ENCODE data around the gene CD46.
A peak's percentile ranks its signal among the peaks of the same experiment; 100 is the strongest.
"Not testable (repeated sequence)": the region's sequence is repeated elsewhere in the genome, so short reads cannot be mapped to it uniquely, and the experiment has no call there.

The CD46 gene

GRCh38 chr1:207751463-207751789 is 428 bp upstream of the CD46 start:
- not testable (repeated sequence) for DNase-seq

GRCh38 chr1:207752456-207752998 is 673 bp downstream of the CD46 start:
- peak; percentile 10 for DNase-seq

GRCh38 chr1:207753611-207754010 is 1.8 kb downstream of the CD46 start:
- no peak for DNase-seq

DNA sequence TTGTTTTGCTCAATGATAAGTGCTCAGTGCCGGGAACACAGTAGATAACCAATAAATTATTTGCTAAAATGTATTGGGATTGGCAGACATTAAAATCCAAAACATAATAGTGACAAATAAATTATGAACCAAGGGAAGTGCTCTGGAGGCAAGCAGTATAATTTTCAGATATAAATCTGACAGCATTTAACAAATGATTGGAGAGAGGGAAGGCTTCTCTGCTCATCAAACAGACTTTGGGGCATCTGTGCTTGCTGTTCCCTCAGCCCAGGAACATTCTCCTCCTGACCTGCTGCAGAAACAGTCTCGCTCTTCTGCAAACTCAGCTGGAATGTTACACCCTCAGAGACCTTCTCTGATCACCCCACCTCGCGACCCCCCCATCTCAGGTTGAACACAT is 2.2 kb downstream of the CD46 start:
- DNase-seq, result no peak

DNA sequence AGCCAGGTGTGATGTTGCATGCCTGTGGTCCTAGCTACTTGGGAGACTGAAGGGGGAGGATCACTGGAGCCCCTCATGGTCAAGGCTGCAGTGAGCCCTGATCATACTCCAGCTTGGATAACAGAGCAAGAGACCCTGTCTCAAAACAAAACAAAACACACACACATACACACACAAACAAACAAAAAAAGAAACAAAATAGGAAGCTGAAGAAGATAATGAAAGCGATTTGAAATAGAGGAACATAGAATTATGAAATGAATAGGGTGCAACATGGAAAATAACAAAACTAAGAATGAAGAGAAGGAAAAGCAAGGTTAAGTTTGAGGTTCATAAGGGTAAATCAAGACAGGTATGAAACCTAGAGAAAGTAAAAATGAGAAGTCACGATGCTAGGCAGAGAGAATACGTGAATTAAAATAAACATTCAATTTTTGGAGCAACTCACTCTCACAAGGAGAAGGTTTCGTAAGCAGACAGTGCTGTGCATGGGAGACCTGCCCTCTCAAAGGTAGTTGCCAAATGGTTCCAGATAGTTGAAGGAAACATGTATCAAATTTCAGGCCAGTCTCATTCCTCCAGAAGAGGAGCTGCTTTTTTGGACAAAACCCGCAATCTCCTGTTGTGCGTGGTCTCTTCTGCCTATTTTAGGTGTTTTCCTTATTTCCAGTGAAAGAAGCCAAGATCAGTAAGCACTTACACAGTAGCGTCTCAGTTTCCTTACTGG is 3.3 kb downstream of the CD46 start:
- DNase-seq, result peak; percentile 2

- DNase-seq, result no peak
Measured at GRCh38 chr1:207755846-207756693, 4.2 kb downstream of the CD46 start.

GRCh38 chr1:207762622-207763021 is 10.8 kb downstream of the CD46 start:
- DNase-seq, result no peak

DNA sequence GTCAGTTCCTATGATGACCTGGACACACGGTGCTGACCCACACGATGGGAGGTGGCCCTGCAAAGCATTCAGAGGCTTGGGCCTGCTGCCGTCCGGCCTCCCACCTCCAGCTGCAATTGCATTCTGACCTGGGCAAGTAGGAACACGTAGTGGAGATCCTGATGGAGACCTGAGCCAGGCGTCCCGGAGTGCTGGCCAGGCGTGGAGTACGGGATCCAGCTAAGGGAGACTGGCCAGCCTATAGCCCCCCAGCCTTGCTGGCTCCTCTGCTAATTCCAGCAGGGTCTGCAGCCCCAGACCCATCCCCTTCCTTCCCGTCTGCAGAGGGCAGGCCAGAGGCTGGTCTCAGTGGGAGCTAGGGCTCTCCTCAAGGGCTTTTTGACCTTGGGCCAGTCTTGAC is 11.2 kb downstream of the CD46 start:
- no peak for DNase-seq

- no peak for DNase-seq
Measured at GRCh38 chr1:207763972-207764371, 12.1 kb downstream of the CD46 start.

DNA sequence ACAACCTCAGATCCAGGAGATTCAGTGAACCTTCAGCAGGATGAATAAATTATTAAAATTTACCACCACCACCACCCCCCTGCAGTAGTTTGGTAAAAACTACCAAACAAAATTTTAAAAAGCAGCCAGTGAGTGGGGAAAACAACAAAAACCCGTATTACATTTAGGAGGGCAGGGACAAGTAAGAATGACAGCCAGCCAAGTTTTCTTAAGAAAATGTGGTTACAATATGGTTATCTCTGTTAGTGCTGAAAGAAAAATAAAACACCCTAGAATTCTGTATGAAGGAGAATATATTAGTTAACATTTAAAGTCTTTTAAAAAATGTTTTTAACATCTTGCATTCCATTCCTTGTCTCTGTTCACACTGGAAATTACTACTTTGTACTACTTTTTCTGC is 14.7 kb downstream of the CD46 start:
- no peak for DNase-seq

GRCh38 chr1:207770514-207770913 is 18.7 kb downstream of the CD46 start:
- not testable (repeated sequence) for DNase-seq

DNA sequence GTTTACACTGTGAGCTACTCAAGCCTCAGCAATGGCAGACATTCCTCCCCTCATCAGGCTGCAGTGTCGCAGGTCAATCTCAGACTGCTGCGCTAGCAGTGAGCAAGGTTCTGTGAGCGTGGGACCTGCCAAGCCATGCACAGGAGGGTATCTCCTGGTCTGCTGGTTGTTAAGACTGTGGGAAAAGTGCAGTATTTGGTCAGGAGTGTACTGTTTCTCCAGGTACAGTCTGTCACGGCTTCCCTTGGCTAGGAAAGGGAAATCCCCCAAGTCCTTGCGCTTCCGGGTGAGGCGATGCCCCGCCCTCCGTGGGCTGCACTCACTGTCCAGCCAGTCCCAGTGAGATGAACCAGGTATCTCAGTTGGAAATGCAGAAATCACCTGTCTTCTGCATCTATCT is 24.2 kb downstream of the CD46 start:
- not testable (repeated sequence) for DNase-seq

- DNase-seq, result not testable (repeated sequence)
Measured at GRCh38 chr1:207777412-207777811, 25.6 kb downstream of the CD46 start.

- no peak for DNase-seq
Measured at GRCh38 chr1:207779008-207779407, 27.2 kb downstream of the CD46 start.

DNA sequence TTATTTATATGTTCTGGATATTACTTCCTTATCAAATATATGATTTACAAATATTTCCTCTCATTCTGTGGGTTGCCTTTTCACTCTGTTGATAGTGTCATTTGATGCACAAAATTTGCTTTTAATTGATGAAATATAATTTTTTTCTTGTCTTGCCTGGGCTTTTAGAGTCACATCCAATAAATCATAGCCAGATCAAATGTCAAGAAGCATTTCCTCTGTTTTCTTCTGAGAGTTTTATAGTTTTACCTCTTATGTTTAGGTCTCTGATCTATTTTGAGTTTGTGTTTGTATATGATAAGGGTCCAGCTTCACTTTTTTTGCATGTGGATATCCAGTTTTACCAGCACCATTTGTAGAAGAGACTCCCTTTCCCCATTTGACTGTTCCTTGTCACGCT is 29.5 kb downstream of the CD46 start:
- DNase-seq, result no peak

DNA sequence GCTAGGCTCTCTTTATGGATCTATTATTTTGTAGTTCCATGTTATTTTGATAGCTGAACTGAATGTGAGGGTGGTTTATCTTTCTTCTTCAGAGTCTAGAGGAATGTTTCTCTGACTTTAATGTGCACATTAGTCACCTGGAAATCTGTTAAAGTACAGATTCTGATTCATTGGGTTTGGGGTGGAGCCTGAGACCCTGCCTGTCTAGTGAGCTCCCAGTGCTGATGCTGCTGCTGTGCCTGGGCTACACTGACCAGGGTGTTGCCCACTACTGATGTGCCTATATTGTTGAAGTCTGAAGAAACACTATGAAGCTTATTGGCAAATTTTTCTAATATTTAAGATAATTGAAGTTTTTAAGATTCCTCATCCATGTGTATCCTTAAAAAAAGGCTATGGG is 35.9 kb downstream of the CD46 start:
- no peak for DNase-seq

DNA sequence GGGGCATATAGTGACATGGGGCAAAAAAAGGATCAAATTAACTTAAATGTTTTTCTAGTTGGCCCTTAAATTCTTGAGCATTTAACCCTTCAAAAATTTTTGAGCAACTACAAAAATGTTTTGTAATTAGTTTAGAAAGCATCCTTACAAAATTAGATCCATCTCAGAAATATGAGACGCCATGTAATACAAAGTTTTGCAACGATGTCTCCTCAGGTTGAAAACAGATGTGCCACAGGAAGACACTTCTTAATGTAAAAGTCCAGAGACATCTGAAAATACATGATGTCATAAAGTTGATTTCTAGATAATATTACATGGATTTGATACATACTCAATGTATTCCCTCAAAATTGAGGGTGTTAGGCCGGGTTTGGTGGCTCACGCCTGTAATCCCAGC is 37.5 kb downstream of the CD46 start:
- DNase-seq, result no peak

GRCh38 chr1:207789792-207790787 is 38.2 kb downstream of the CD46 start:
- DNase-seq, result no peak

DNA sequence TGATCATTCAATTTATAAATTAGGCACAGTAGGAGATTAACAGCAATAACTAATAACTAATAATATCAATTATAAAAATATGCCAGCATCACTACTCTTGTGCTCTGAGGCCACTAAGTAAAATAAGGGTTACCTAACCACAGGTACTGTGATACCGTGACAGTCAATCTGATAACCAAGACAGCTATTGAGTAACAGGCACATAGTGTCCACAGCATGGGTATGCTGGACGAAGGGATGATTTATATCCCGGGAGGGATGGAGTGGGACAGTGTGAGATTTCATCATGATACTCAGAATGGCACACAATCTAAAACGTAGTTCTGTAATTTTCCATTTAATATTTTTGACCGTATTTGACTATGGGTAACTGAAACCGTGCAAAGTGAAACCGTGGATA is 39.4 kb downstream of the CD46 start:
- DNase-seq, result no peak

GRCh38 chr1:207793327-207793726 is 41.5 kb downstream of the CD46 start:
- no peak for DNase-seq

- DNase-seq, result no peak
Measured at GRCh38 chr1:207794861-207795260, 43.0 kb downstream of the CD46 start.

DNA sequence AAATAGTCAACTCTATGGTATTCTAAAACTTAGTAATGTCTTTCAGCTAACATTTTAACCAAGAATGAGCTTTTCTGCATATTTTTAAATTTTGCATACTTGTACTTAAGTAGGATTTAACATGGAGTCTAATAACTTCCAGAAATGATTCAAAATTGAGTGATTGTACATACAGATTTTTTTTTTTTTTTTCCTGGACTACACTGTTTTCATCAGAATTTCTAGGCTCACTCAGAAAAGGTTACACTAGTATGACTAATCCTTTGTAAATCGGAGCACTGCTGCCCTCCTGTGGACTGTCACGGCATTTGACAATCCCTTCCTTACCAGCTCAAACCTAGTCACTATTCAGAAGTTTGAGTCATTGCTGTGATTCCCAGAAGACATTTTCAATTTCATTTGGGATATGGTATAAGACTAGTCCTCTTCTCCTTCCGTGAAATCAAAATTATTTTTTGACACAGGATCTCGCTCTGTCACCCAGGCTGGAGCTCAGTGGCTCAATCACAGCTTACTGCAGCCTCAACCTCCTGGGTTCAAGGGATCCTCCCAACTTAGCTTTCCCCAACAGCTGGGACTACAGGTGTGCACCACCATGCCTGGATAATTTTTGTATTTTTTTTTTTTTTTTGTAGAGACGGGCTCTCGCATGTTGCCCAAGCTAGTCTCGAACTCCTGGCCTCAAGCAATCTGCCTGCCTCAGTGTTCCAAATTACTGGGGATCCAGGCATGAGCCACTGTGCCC is 45.5 kb downstream of the CD46 start:
- DNase-seq, result peak; percentile 64

All from NCI-H2171 treated with DMSO at 0.1 percent for 48 hours (cell line).